GM12872 (cell line): ENCODE data around the gene CLEC20A.

Experiments
- CTCF ChIP-seq: IDR thresholded peaks from 3 replicates; pipeline ENCODE4 v1.5.1; 2011; ENCODE audit warnings: low read depth, mild to moderate bottlenecking, low read length, moderate library complexity; ENCODE audit not compliant: insufficient read depth

The CLEC20A gene

DNA sequence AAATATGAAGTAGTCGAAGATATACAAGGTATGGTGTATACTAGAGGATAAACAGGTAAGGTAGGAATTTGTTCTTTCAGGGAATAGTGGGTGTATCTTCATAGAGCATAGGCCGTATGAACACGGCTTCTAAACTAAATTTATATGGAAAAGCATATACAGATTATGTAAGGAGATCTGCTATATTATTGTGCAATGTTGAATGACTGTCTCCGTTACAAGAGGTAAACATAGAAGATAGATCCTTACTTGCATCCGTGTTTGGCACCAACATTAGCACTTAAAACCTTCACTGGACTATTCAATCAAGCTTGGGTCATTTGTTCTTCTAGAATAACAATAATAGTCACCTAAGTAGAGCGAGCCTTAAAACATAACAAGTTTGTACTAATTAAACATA, 45.9 kb downstream of the CLEC20A start:
- TF ChIP-seq CTCF: no peak

DNA sequence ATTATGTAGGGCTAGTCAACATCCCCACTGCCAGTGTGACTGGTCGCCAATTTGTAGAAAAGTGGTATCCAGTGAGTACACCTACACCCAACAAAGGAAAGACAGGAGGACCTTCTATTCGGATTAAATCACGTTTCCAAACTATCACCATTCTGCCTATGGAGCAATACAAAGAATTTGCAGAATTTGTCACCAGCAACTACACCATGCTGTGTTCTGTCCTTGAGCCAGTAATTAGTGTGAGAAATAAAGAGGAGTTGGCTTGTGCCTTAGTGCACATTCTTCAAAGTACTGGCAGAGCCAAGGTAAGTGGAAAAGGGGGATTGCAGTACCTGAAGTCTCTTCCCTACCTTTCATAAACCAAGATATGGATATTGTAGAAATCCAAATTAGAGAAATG, 53.8 kb downstream of the CLEC20A start:
- TF ChIP-seq CTCF: no peak

DNA sequence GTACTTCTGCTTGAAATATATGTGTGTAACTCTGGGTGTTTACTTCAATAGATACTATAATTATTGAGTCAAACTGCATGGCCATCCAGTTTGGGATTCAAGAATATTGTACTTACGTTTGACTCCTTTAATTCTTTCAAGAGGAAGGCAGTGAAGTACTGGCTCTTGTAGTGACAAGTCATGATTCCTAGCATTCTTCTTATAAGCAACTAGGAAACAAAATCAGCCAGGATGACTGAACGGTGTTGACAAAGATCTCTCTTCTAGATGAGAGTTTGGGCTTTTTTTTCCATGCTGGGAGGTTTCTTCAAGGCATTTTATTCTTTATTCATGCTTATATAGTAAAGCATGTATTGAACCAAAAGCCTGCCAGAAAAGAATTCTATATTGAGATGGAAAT, 58.3 kb downstream of the CLEC20A start:
- TF ChIP-seq CTCF: no peak

DNA sequence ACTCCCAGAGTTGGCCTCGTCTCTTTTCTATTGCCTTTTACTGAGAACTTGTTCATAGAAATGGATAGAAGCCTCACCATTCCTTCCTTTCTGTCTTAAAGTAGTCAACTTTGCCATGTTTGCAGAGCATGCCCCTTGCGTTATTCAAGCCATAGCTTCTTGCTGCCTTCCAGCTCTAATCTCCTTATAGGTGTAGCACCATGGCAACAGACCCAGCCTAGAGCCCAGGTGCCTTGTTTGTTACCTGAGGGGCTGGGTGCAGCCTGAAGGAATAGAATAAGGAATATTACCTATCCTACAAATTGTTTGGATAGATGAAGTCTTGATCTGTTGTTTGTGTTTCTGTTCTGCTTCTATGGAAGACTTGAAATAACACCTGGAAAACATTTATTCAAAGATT, 59.9 kb downstream of the CLEC20A start:
- TF ChIP-seq CTCF: no peak

- TF ChIP-seq CTCF: no peak
These were observed 61.8 kb downstream of the CLEC20A start for GRCh38 chr1:178434899-178435435.

- TF ChIP-seq CTCF: no peak
These were observed 62.4 kb downstream of the CLEC20A start for GRCh38 chr1:178434360-178434759.
